ENCODE measurements around the gene SMTN. TPM values are rescaled to one million over a fixed set of nuclear protein-coding genes. Genes with fewer than 3 reads are reported as not detected.

The SMTN gene
- total RNA-seq, 1 experiment from 2014 or later, result 37.7 TPM

DNA sequence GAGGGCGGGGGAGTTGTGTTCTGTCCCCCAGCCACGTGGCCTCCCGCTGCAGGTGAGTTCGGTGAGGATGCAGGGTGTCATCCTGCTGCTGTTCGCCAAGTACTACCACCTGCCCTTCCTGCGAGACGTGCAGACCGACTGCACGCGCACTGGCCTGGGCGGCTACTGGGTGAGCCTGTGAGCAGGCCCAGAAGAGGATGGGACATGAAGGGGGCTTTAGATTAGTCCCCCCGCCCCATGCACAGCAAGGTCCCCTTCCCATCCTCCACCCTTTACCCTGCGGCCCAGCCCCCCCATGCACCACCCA, 45.7 kb downstream of the SMTN start:
- H3K27me3 ChIP-seq, result no peaks in the 10 kb centered on the region; the same call in 1 of the 2 replicates
- DNase-seq, result no peak

DNA sequence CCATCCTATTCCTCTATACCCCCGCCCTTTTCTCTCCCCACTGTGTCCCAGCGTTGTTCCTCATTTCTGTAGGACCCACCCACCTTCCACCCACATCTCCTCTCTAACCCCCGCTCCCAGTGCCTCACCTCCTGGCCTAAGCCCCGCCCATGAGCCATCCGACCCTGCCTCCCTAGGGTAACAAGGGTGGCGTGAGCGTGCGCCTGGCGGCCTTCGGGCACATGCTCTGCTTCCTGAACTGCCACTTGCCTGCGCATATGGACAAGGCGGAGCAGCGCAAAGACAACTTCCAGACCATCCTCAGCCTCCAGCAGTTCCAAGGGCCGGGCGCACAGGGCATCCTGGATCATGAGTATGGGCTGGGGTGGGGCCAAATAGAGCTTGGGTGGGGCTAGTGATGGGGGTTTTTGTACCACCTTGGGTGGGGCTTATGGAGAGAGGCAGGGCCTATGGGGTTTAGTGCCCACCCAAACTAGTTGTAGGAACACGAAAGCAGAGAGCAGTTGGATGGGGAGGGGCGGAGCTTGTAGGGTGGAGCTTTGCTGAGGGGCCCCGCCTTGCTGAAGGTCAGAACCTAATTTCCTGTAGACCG, 46.2 kb downstream of the SMTN start:
- DNase-seq, result no peak
- H3K9me3 ChIP-seq, result no peaks in the 10 kb centered on the region
- H3K4me3 ChIP-seq, result no peak overlapping the region
- no peaks in the 10 kb centered on the region; the same call in 1 of the 2 replicates for H3K27me3 ChIP-seq
- H3K36me3 ChIP-seq, result no peaks in the 10 kb centered on the region

More for the DNA sequence above, 45.7 kb downstream of the SMTN start:
- Histone ChIP-seq H3K9me3 (no peaks in the 10 kb centered on the region), H3K4me3 (no peak overlapping the region), H3K36me3 (no peaks in the 10 kb centered on the region)

DNA sequence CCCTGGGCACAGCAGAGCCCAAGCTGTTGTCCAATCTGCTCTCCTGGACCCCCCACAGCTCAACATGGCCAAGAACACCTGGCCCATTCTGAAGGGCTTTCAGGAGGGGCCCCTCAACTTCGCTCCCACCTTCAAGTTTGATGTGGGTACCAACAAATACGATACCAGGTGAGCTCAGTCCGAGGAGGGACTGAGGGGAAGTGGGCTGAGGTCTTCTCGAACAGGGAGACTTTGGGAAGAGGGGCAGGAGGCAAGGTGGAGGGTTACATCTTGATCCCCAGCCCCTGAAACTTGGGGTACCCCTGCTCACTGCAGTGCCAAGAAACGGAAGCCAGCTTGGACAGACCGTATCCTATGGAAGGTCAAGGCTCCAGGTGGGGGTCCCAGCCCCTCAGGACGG, 47.0 kb downstream of the SMTN start:
- Histone ChIP-seq H3K9me3 (no peaks in the 10 kb centered on the region), H3K36me3 (no peaks in the 10 kb centered on the region), H3K27me3 (no peaks in the 10 kb centered on the region; the same call in 1 of the 2 replicates), H3K4me3 (no peak overlapping the region)
- DNase-seq, result no peak

DNA sequence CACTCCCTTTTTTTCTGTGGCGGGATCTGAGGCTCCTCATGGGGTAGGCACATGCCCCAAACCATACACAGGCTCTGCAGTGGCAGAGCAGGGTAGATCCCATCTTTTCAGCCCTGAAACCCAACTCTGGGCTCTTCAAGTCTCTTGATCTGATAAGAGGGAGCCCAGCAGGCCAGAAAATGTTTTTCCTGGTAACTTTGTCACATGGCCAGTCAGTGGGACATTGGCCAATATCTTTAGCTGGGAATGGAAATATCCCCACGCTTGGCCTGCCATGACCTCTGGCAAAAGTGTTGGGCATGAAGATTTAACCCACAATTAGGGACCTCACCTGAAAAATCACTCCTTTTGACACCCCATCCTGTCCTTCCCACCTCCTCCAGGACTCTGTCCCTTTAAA, 49.8 kb downstream of the SMTN start:
- no peak overlapping the region for H3K4me3 ChIP-seq
- no peak for DNase-seq
- no peaks in the 10 kb centered on the region for H3K36me3 ChIP-seq
- H3K27me3 ChIP-seq, result no peaks in the 10 kb centered on the region
- H3K9me3 ChIP-seq, result no peaks in the 10 kb centered on the region

DNA sequence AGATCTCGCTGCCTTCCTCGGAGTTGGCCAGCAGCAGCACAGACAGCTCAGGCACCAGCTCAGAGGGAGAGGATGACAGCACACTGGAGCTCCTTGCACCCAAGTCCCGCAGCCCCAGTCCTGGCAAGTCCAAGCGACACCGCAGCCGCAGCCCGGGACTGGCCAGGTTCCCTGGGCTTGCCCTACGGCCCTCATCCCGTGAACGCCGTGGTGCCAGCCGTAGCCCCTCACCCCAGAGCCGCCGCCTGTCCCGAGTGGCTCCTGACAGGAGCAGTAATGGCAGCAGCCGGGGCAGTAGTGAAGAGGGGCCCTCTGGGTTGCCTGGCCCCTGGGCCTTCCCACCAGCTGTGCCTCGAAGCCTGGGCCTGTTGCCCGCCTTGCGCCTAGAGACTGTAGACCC, 52.8 kb downstream of the SMTN start:
- no peaks in the 10 kb centered on the region for H3K27me3 ChIP-seq
- H3K9me3 ChIP-seq, result no peaks in the 10 kb centered on the region
- DNase-seq, result no peak
- no peaks in the 10 kb centered on the region for H3K36me3 ChIP-seq
- H3K4me3 ChIP-seq, result no peak overlapping the region

DNA sequence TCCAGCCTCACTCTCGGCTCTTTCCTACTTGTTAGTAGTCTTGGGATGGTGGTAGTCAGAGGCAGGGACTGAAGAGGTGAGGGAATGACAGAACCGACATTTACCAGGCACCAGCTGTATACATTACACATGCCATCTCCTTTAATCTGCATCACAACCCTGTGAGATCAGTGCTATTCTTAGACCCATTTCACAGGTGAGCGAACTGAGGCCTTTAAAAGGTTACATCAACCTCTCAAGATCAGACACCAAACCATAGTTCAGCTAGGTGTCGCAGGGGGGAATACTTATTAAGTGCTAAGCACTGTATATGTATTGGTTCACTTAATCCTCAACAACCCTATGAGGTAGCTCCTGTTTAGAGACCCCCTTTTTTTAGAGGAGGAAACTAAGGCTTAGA, 53.6 kb downstream of the SMTN start:
- Histone ChIP-seq H3K4me3 (no peak overlapping the region), H3K27me3 (no peaks in the 10 kb centered on the region), H3K9me3 (no peaks in the 10 kb centered on the region), H3K36me3 (no peaks in the 10 kb centered on the region)
- DNase-seq, result no peak

DNA sequence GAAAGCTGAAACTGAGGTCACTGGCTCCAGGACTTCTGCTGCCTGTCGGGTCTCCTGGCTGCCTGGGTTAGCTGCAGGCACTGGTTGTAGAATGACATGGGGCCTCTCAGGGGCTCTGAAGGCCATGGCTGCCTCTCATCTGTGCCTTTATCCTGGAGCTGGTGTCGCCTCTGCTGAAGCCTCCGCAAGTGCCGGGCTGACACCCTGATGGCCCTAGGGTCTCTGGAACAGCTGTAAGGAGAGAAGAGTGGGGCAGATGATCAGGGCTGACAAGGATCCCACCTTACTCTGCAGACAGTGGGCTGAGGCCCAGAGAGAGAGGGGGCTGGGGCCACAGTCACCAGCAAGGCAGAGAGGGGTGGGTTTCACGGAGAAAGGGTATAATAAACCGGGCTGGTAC, 54.6 kb downstream of the SMTN start:
- Histone ChIP-seq H3K9me3 (no peaks in the 10 kb centered on the region), H3K36me3 (no peaks in the 10 kb centered on the region), H3K4me3 (no peak overlapping the region), H3K27me3 (no peaks in the 10 kb centered on the region)
- DNase-seq, result no peak

DNA sequence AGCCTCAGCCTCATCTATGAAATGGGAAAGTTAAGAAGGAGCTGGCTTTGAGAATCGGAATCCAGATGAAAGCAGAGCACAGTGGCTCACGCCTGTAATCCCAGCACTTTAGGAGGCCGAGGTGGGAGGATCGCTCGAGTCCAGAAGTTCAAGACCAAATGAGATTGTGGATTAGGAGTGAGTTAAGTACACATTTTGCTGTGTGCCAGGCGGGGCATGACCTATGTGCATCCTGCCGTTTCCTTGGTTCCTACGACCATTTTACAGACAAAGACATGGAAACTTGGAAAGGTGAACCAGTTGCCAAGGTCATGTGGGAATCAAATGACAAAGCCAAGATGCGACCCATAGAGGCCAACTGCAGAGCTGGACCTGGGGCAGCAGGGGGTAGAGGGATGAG, 55.0 kb downstream of the SMTN start:
- H3K9me3 ChIP-seq, result no peaks in the 10 kb centered on the region
- no peaks in the 10 kb centered on the region for H3K27me3 ChIP-seq
- no peak overlapping the region for H3K4me3 ChIP-seq
- DNase-seq, result no peak
- no peaks in the 10 kb centered on the region for H3K36me3 ChIP-seq

DNA sequence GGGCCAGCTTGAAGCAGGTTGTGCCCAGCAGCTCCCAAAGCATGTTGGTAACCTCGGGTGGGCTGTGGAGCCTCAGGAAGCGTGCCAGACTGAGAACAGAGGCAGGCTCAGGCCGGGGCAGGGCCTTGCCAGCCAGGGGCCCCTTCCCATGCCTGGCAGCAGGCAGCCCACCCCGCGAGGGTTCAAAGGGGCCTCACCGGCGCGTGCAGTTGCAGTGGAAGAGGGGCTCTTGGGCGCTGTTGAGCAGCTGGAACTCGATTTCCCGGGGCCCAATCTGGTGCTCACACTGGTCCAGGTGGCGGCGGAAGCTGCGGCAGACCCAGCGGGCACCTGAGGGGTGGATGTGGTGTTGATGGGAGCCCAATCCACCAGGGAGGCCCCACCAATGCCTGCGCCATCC, 55.6 kb downstream of the SMTN start:
- Histone ChIP-seq H3K27me3 (no peaks in the 10 kb centered on the region), H3K36me3 (no peaks in the 10 kb centered on the region), H3K9me3 (no peaks in the 10 kb centered on the region), H3K4me3 (no peak overlapping the region)
- no peak for DNase-seq

DNA sequence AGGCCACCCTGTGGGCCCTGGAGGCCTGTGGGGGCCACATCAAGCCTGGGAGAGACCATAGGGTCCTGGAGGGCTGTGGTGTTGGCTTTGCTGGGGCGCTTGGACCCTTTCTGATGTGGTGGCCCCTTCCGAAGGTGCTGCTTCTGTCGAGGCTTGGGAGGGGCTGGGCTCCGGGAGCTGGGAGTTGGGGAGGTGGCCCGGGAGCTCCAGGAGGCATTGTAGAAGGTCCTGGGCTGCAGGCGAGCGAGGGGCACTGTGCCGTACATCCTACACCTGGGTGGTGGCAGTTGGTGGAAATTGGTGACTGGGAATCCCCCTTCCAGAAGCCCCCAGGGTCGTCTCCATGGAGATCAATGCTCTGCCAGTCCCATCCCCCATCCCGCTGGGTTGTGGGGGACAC, 56.6 kb downstream of the SMTN start:
- no peaks in the 10 kb centered on the region for H3K27me3 ChIP-seq
- no peak for DNase-seq
- no peaks in the 10 kb centered on the region for H3K9me3 ChIP-seq
- no peaks in the 10 kb centered on the region for H3K36me3 ChIP-seq
- H3K4me3 ChIP-seq, result no peak overlapping the region

DNA sequence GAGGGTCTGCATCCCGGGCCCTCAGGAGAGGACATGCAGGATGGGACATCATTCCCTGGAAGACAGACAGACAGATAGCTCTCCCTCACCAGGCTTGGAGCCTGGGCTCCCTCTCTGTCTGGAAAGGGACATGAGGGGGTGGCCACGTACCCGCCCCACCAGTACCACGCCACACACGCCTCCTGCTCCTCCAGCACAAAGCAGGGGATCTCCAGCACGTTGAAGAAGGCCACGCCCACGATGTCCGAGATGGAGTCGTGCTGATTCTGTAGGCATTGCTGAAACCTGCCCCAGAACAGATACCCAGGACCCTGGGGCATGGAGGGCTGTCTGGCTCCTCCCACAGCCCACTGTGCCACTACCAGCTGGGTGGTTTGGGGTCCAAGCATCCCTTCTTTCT, 57.0 kb downstream of the SMTN start:
- no peaks in the 10 kb centered on the region for H3K36me3 ChIP-seq
- H3K27me3 ChIP-seq, result no peaks in the 10 kb centered on the region
- H3K9me3 ChIP-seq, result no peaks in the 10 kb centered on the region
- DNase-seq, result no peak
- no peak overlapping the region for H3K4me3 ChIP-seq

DNA sequence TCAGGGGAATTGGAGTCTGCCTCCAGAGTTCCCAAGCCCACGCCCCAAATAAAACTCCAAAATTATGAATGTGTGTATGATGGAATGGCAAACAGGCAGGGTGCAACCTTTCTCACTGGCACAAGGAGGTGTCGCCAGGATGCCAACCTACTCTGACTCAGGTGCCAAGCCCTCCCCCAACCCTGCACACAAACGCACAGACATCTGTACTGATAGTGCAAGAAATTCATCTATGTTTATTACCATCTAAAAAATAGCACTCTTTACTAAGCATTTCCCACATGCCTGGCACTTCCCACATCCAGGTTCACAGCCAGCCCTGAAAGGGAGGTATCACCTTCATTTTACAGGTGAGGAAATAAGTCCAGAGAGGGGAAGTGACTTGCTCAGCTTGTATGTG, 57.9 kb downstream of the SMTN start:
- no peaks in the 10 kb centered on the region for H3K36me3 ChIP-seq
- no peaks in the 10 kb centered on the region for H3K27me3 ChIP-seq
- DNase-seq, result no peak
- H3K4me3 ChIP-seq, result no peak overlapping the region
- no peaks in the 10 kb centered on the region for H3K9me3 ChIP-seq

DNA sequence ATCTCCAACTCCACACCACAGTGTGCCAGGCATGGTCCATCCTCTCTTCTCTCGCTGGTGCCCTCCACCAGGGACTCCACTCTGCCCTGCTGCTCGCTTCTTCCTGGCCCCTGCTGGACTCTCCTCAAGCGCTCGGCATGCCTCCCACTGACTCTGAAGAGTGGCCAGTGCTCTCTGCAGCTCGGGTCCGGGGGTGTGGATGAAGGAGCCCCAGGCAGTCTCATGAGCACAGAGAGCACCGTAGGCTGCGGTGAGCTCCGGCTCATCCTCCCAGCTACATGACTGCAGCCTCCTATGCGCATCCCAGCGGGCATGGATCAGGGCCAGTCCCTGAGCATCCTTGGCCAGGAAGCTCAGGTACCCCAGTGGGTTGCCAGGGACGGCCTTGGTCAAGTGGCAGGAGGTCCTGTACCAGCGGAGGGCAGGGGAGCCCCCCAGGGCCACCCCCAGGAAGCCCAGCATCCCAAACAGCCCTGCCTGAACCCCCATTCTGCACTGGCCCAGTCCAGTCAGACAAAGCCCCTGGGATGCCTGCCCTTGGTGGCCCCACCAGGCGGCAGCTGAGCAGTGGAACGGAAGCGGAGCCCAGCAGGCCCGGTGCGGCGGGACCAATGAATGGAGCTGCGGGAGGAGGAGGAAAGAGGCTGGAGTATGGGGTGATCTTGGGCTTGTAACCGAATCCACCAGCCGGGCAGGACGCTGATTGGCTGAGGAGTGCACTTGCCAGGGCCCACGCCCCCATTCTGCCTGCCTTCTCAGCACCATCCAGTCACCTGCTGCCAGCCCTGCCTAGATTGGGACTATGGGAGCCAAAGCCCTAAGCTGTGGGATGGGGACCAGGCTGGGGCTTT, 59.0 kb downstream of the SMTN start, which contains the start of gene PLA2G3:
Gene PLA2G3, minus strand, starts transcription at position 643 of the 851 bp plus-strand sequence. Its CDS starts 154 bp downstream, at position 489.
- Histone ChIP-seq H3K36me3 (no peaks in the 10 kb centered on the region), H3K4me3 (no peak within 1 kb of the TSS), H3K27me3 (no peaks in the 10 kb centered on the region), H3K9me3 (no peaks in the 10 kb centered on the region)
- DNase-seq, result no peak

DNA sequence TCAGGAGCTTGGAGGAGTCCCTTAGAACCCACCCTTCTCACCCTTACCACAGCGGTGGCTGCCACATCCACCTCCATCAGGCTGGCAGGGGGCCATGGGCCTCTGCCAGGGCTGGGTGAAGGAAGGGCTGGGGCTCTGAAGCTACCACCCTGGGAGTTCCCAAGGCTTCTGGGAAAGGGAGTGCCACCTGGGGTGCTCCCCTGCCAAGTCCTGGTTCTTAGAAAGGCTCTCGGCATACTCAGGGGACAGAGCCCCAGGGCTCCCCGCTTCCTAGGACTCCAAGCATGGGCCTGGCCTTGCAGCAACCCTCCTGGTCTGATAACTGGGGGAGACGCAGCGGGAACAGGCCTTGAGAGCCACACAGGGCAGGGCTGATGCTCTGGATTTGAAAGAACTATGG, 59.6 kb downstream of the SMTN start:
- Histone ChIP-seq H3K36me3 (no peaks in the 10 kb centered on the region), H3K9me3 (no peaks in the 10 kb centered on the region), H3K4me3 (no peak overlapping the region), H3K27me3 (no peaks in the 10 kb centered on the region)
- no peak for DNase-seq

DNA sequence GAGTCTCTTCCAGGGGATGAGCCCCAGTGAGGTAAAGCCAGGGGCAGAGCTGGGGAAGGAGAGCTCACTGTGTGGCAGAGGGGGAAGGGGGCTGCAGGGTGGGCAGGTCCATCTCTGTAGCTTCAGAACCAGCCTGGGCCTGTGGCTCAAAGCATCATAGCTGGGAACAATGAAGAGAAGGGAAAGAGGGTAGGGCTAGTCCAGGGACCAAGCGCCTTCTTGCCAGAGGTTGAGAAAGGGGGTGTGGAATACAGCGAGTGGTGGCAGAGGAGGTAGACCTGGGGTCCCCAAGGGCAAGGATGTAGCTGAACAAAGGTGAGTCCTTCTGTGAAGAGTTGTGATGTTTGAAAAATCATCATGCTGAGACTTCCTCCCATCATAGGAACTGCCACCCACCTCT, 60.4 kb downstream of the SMTN start:
- DNase-seq, result no peak
- Histone ChIP-seq H3K4me3 (no peak overlapping the region), H3K27me3 (no peaks in the 10 kb centered on the region), H3K9me3 (no peaks in the 10 kb centered on the region), H3K36me3 (no peaks in the 10 kb centered on the region)

DNA sequence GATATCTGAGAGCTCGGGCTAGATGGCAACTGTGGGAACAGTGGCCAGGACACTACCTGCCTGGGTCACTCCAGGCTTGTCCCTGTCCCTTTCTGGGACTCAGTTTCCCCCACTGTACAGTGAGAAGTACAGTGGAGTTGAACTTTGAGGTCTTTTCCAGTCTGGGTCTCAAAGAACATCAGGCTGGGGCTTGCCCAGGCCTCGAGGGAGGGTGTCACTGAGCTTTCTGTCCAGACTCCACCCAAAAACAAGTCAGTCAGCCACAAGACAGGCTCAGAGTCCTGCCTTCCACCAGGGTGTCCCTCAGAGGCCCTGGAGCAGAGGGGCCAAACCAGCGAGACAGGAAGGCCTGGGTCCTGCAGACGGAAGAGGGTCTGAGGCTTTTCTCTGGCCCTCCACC, 61.2 kb downstream of the SMTN start:
- DNase-seq, result no peak
- Histone ChIP-seq H3K36me3 (no peaks in the 10 kb centered on the region), H3K9me3 (no peaks in the 10 kb centered on the region), H3K4me3 (no peak overlapping the region), H3K27me3 (no peaks in the 10 kb centered on the region)

DNA sequence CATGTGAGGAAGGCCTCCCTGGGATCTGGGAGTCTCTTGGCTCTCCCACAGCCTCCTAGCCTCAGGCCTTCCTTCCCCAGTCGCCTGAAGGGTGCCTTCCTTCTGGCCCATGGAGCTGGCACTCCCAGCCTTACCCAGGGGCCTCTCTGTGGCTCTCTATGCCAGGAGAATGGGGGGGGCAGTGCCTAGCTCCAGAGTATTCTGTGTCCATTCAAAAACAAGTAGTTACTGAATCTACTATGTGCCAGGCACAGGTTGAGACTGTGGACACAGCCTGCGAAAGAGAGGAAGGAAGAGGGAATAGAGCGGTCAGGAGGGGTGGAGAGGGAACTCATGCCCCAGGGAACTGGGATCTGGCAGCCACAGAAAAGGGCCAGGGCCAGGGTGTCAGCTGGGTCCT, 61.9 kb downstream of the SMTN start:
- DNase-seq, result no peak
- Histone ChIP-seq H3K36me3 (no peaks in the 10 kb centered on the region), H3K27me3 (no peaks in the 10 kb centered on the region), H3K4me3 (no peak overlapping the region), H3K9me3 (no peaks in the 10 kb centered on the region)

DNA sequence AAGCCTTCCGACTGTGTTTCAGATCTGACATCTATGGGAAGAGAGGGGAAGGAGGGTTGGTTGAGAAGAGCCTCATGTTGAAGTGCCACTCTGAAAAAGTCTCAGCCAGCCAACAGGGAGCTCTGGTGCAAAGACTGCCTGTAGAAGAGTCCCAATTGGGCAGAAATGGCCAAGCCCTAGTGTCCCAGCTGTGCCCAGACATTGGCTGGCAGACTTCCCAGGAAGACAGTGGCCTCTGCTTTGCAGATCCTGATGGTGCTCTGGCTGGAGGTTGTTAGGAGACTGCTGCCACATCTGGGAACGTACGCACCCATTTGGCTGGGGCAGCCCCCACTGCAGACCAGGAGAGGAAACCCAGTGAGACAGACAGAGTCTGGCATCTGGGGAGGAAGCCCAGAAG, 62.4 kb downstream of the SMTN start:
- Histone ChIP-seq H3K4me3 (no peak overlapping the region), H3K36me3 (no peaks in the 10 kb centered on the region), H3K27me3 (no peaks in the 10 kb centered on the region), H3K9me3 (no peaks in the 10 kb centered on the region)
- DNase-seq, result no peak

Data from MG63 (cell line).